DMS53 (cell line): ENCODE measurements around the gene CEBPZOS.
A peak's percentile ranks its signal among the peaks of the same experiment; 100 is the strongest.
"Not testable (repeated sequence)": the region's sequence is repeated elsewhere in the genome, so short reads cannot be mapped to it uniquely, and the experiment has no call there.

Experiments used
- DNase-seq: peaks from one replicate; lab custom pipeline; 2025; lab: John Stamatoyannopoulos, UW

CEBPZOS gene

GRCh38 chr2:37191253-37191652 is 5.0 kb upstream of the CEBPZOS start:
- DNase-seq = no peak

- no peak for DNase-seq
Measured at GRCh38 chr2:37191747-37192146, 4.5 kb upstream of the CEBPZOS start.

GRCh38 chr2:37192551-37192950 is 3.7 kb upstream of the CEBPZOS start:
- no peak for DNase-seq

- not testable (repeated sequence) for DNase-seq
Measured at GRCh38 chr2:37195862-37196319, 405 bp upstream of the CEBPZOS start.

GRCh38 chr2:37198681-37199065 is 2.4 kb downstream of the CEBPZOS start:
- no peak for DNase-seq

- DNase-seq = no peak
Measured at GRCh38 chr2:37201208-37201607, 4.9 kb downstream of the CEBPZOS start.

- DNase-seq = no peak
Measured at GRCh38 chr2:37201766-37202165, 5.5 kb downstream of the CEBPZOS start.

GRCh38 chr2:37203708-37204107 is 7.4 kb downstream of the CEBPZOS start:
- DNase-seq = no peak

GRCh38 chr2:37205071-37205661 is 8.9 kb downstream of the CEBPZOS start:
- not testable (repeated sequence) for DNase-seq

- DNase-seq = no peak
Measured at GRCh38 chr2:37205689-37206341, 9.5 kb downstream of the CEBPZOS start.

GRCh38 chr2:37206760-37207159 is 10.5 kb downstream of the CEBPZOS start:
- not testable (repeated sequence) for DNase-seq

- DNase-seq = no peak
Measured at GRCh38 chr2:37211212-37211611, 14.9 kb downstream of the CEBPZOS start.

- no peak for DNase-seq
Measured at GRCh38 chr2:37211939-37212338, 15.6 kb downstream of the CEBPZOS start.

- DNase-seq = no peak
Measured at GRCh38 chr2:37215250-37215649, 19.0 kb downstream of the CEBPZOS start.

GRCh38 chr2:37219046-37219445 is 22.8 kb downstream of the CEBPZOS start:
- DNase-seq = no peak

- no peak for DNase-seq
Measured at GRCh38 chr2:37223131-37223530, 26.8 kb downstream of the CEBPZOS start.

- DNase-seq = no peak
Measured at GRCh38 chr2:37224063-37224462, 27.8 kb downstream of the CEBPZOS start.

- not testable (repeated sequence) for DNase-seq
Measured at GRCh38 chr2:37225129-37225528, 28.8 kb downstream of the CEBPZOS start.

- no peak for DNase-seq
Measured at GRCh38 chr2:37226863-37227262, 30.6 kb downstream of the CEBPZOS start.

GRCh38 chr2:37228788-37229187 is 32.5 kb downstream of the CEBPZOS start:
- no peak for DNase-seq

- DNase-seq = peak; percentile 35
Measured at GRCh38 chr2:37230581-37230980, 34.3 kb downstream of the CEBPZOS start.

GRCh38 chr2:37231241-37232130 is 35.2 kb downstream of the CEBPZOS start, which contains the start of the genes CEBPZ and NDUFAF7:
Gene CEBPZ (minus strand): TSS chr2:37231596. CDS start chr2:37231567, 29 bp downstream.
Gene NDUFAF7 (plus strand): TSS chr2:37231658. CDS start chr2:37231706, 48 bp downstream.
- peak; percentile 93 for DNase-seq
